Measurements from ENCODE around the gene MAP4K2. TPM values are rescaled to one million over a fixed set of nuclear protein-coding genes. Genes with fewer than 3 reads are reported as not detected.

MAP4K2 gene
- total RNA-seq, 1 experiment from 2014 or later: 7.3 TPM

GRCh38 chr11:64758330-64759079 is 44.5 kb downstream of the MAP4K2 start:
- no peak for DNase-seq (ENCODE audit: extremely low read depth, low read depth)

GRCh38 chr11:64757549-64758329 is 45.3 kb downstream of the MAP4K2 start:
- DNase-seq (ENCODE audit: extremely low read depth, low read depth): no peak

- DNase-seq (ENCODE audit: extremely low read depth, low read depth): no peak
These were observed 47.2 kb downstream of the MAP4K2 start for GRCh38 chr11:64755681-64756361.

GRCh38 chr11:64754919-64755662 is 47.9 kb downstream of the MAP4K2 start:
- no peak for DNase-seq (ENCODE audit: extremely low read depth, low read depth)

GRCh38 chr11:64754124-64754918 is 48.7 kb downstream of the MAP4K2 start:
- DNase-seq (ENCODE audit: extremely low read depth, low read depth): no peak

- no peak for DNase-seq (ENCODE audit: extremely low read depth, low read depth)
These were observed 49.5 kb downstream of the MAP4K2 start for GRCh38 chr11:64753380-64754123.

GRCh38 chr11:64753019-64753379 is 50.0 kb downstream of the MAP4K2 start:
- DNase-seq (ENCODE audit: extremely low read depth, low read depth): no peak

- no peak for DNase-seq (ENCODE audit: extremely low read depth, low read depth)
These were observed 50.6 kb downstream of the MAP4K2 start for GRCh38 chr11:64752175-64752970.

- DNase-seq (ENCODE audit: extremely low read depth, low read depth): no peak
These were observed 51.4 kb downstream of the MAP4K2 start for GRCh38 chr11:64751580-64751979.

- no peak for DNase-seq (ENCODE audit: extremely low read depth, low read depth)
These were observed 51.9 kb downstream of the MAP4K2 start for GRCh38 chr11:64751136-64751535.

- DNase-seq (ENCODE audit: extremely low read depth, low read depth): no peak
These were observed 52.5 kb downstream of the MAP4K2 start for GRCh38 chr11:64750361-64751054.

- DNase-seq (ENCODE audit: extremely low read depth, low read depth): no peak
These were observed 54.9 kb downstream of the MAP4K2 start for GRCh38 chr11:64747961-64748665.

- no peak for DNase-seq (ENCODE audit: extremely low read depth, low read depth)
These were observed 56.5 kb downstream of the MAP4K2 start for GRCh38 chr11:64746486-64746885.

GRCh38 chr11:64745521-64746328 is 57.3 kb downstream of the MAP4K2 start:
- DNase-seq (ENCODE audit: extremely low read depth, low read depth): no peak

- DNase-seq (ENCODE audit: extremely low read depth, low read depth): no peak
These were observed 57.9 kb downstream of the MAP4K2 start for GRCh38 chr11:64745189-64745520.

GRCh38 chr11:64744544-64745188 is 58.3 kb downstream of the MAP4K2 start:
- no peak for DNase-seq (ENCODE audit: extremely low read depth, low read depth)

Data from NCI-H460 (cell line).